22Rv1 (cell line): ENCODE data around the gene CCDC106.

ENCODE experiments used
- ZFX ChIP-seq: fragments of 450-650 bp; IDR thresholded peaks from 2 replicates; pipeline ENCODE4 v1.6.1; 2017; ENCODE audit warnings: antibody characterized with exemption, borderline replicate concordance
- TF ChIP-seq, protein P1 (sequence below): fragments of 450-650 bp; IDR thresholded peaks from 2 replicates; pipeline ENCODE4 v1.5.1; 2017; ENCODE audit warnings: mild to moderate bottlenecking

DNA sequence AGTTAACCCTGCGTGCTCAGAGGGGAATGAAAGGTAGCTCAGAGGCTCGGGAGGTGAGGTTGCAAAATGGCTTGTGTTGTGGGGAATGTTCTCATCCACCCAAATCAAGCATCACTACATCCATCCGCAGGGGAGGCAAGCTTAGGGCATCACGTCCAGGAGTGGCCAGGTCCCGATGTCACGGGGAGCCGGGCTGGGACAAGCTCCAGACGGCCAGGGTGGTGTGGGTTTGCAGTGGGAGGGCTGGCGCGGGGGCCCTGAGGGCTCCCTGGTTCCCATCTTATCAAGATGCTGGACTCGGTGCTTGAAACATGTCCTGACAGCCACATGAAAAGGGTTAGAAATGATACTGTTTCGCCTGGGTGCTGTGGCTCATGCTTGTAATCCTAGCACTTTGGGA lies 52.8 kb downstream of the CCDC106 start:
- TF ChIP-seq, protein P1, sequence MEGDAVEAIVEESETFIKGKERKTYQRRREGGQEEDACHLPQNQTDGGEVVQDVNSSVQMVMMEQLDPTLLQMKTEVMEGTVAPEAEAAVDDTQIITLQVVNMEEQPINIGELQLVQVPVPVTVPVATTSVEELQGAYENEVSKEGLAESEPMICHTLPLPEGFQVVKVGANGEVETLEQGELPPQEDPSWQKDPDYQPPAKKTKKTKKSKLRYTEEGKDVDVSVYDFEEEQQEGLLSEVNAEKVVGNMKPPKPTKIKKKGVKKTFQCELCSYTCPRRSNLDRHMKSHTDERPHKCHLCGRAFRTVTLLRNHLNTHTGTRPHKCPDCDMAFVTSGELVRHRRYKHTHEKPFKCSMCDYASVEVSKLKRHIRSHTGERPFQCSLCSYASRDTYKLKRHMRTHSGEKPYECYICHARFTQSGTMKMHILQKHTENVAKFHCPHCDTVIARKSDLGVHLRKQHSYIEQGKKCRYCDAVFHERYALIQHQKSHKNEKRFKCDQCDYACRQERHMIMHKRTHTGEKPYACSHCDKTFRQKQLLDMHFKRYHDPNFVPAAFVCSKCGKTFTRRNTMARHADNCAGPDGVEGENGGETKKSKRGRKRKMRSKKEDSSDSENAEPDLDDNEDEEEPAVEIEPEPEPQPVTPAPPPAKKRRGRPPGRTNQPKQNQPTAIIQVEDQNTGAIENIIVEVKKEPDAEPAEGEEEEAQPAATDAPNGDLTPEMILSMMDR, result no peak
- no peak for TF ChIP-seq ZFX
